OCI-LY7 (cell line): ENCODE data around the gene TMEM95. TPM values are rescaled to one million over a fixed set of nuclear protein-coding genes. Genes with fewer than 3 reads are reported as not detected.

ENCODE experiments used
- BruUV-seq: library from RNA; stranded (reverse); fragments of 400-500 nt; replicated peaks from 2 replicates; lab custom pipeline; 2021; lab: Mats Ljungman, UMichigan
- CTCF ChIA-PET: fragments of 300-600 bp; sonication (Branson Sonifier 250); formaldehyde crosslinking; loops from one replicate; lab custom pipeline; 2022; ENCODE audit warnings: antibody characterized with exemption; ENCODE audit not compliant: unreplicated experiment; lab: Charles Lee
- POLR2A ChIA-PET: fragments of 300-600 bp; sonication (Branson Sonifier 250); formaldehyde crosslinking; loops from one replicate; lab custom pipeline; 2022; ENCODE audit warnings: antibody characterized with exemption; lab: Charles Lee
- DNase-seq: peaks from one replicate; pipeline ENCODE4 v3.0.0-alpha.2; 2015; ENCODE audit warnings: low spot score
- H2AFZ ChIP-seq: fragments of 200-600 bp; sonication (generic), shearing (Covaris generic); 2 replicates; pipeline ENCODE4 v1.6.1; 2014; ENCODE audit warnings: mild to moderate bottlenecking, antibody characterized with exemption, low read length, moderate library complexity
- H3K27ac ChIP-seq: fragments of 200-600 bp; sonication (generic); 2 replicates; pipeline ENCODE4 v1.5.1; 2014; ENCODE audit warnings: mixed run types, low read depth, mild to moderate bottlenecking, moderate library complexity, low read length, inconsistent platforms; ENCODE audit not compliant: poor library complexity, severe bottlenecking
- H3K36me3 ChIP-seq: fragments of 200-600 bp; sonication (generic); 2 replicates; pipeline ENCODE4 v1.6.1; 2014; ENCODE audit warnings: mild to moderate bottlenecking, antibody characterized with exemption, low read length, moderate library complexity, mixed read lengths; ENCODE audit not compliant: insufficient read depth
- H3K4me1 ChIP-seq: fragments of 200-600 bp; sonication (generic); 2 replicates; pipeline ENCODE4 v1.5.1; 2014; ENCODE audit warnings: mild to moderate bottlenecking, low read length; ENCODE audit not compliant: insufficient read depth, poor library complexity, severe bottlenecking
- H3K4me2 ChIP-seq: fragments of 200-600 bp; sonication (generic); 2 replicates; pipeline ENCODE4 v1.6.1; 2014; ENCODE audit warnings: mild to moderate bottlenecking, low read length
- H3K4me3 ChIP-seq: fragments of 200-600 bp; sonication (generic); 2 replicates; pipeline ENCODE4 v1.5.1; 2014; ENCODE audit warnings: mild to moderate bottlenecking, low read depth, low read length; ENCODE audit not compliant: poor library complexity, severe bottlenecking
- H3K79me2 ChIP-seq: fragments of 200-600 bp; sonication (generic); 2 replicates; pipeline ENCODE4 v1.6.1; 2016; ENCODE audit warnings: low read depth, mild to moderate bottlenecking, low read length, moderate library complexity, mixed read lengths; ENCODE audit not compliant: insufficient read depth
- H3K9me2 ChIP-seq: fragments of 200-600 bp; sonication (generic); 2 replicates; pipeline ENCODE4 v1.6.1; 2016; ENCODE audit warnings: mild to moderate bottlenecking, low read length, mixed read lengths; ENCODE audit not compliant: insufficient read depth
- H3K9me3 ChIP-seq: fragments of 200-600 bp; sonication (generic); 2 replicates; pipeline ENCODE4 v1.6.1; 2014; ENCODE audit warnings: mild to moderate bottlenecking, mixed run types, low read length, mixed read lengths
- H4K20me1 ChIP-seq: fragments of 200-600 bp; sonication (generic); 2 replicates; pipeline ENCODE4 v1.6.1; 2014; ENCODE audit warnings: mild to moderate bottlenecking, antibody characterized with exemption, low read length, moderate library complexity, mixed read lengths; ENCODE audit not compliant: insufficient read depth
- EZH2phosphoT487 ChIP-seq: fragments of 200-600 bp; sonication (generic); IDR thresholded peaks from 2 replicates; pipeline ENCODE4 v1.6.1; 2018; ENCODE audit warnings: low read depth, borderline replicate concordance, mild to moderate bottlenecking, mixed run types, antibody characterized with exemption, low read length, moderate library complexity, mixed read lengths
- intact Hi-C: fragments of 100-400 bp; cut with micrococcal nuclease; formaldehyde crosslinking; loops from one replicate; pipeline ENCODE4 v1.10.0; 2022; ENCODE audit not compliant: unreplicated experiment
- total RNA-seq, 2 experiments: library from RNA; depleted of rRNA in 1 of 2; stranded (reverse); fragments of >200 nt in 1 of 2; shearing (Covaris generic) in 1 of 2; gene quantifications; 2 replicates each; pipeline ENCODE4 v1.2.3, GENCODE V29; 2014 to 2022
- TF ChIP-seq, protein P1 (sequence below): fragments of 200-600 bp; sonication (generic); conservative IDR thresholded peaks from 2 replicates; pipeline ENCODE4 v1.5.1; 2014; ENCODE audit warnings: mild to moderate bottlenecking, antibody characterized with exemption, low read length, moderate library complexity, mixed read lengths

Gene TMEM95
- total RNA-seq, 2 experiments from 2014 or later: not detected

DNA sequence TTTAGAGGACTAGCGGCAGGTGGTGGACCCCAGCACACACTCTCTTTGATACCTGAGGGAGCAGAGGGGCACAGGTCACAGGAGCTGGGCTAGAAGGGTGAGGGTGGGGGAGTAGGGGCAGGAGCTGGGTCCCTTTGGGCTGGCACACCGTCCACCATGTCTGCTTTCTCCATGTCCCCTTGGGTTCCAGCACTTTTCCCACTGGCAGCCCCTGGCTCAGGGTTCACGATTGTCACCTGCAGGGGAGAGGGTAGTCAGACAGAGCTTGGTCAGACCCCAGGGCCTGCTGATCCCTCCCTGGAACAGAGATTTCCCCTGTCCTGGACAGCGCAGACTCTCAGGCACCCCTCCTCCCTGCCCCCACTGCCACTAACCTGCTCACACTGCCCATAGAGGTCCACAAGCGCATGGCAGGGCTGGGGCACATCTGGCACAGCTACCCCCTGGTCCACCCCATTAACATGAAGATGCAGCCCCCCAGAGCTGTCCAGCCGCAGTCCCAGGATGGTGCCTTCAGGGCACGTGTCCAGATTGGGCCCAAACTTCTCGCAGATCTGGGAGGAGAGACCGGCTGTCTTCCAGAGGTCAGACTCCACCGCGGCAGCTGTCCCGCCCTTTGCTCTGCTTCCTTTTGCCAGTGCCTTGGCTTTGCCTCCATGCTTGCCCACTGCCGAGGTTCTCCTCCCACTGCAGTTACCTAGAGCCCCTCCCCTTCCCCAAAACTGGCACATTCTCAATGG lies 36.7 kb upstream of the TMEM95 start:
- H3K9me3 ChIP-seq: no peaks in the 10 kb centered on the region
- H3K4me3 ChIP-seq: no peak overlapping the region
- no peak for DNase-seq
- intact Hi-C loops: loop anchor here (5.0 kb wide), 1 partner anchor 34 kb away; the partner anchor contains the start of gene KCTD11
- H2AFZ ChIP-seq: no peak overlapping the region
- ChIA-PET CTCF (no interaction called here), POLR2A (no interaction called here)
- H3K79me2 ChIP-seq: peaks cover 9% of the 10 kb centered on the region; the same call in 1 of the 2 replicates
- BruUV-seq: no TSS peak
- no peak for TF ChIP-seq EZH2phosphoT487
- TF ChIP-seq, protein P1, sequence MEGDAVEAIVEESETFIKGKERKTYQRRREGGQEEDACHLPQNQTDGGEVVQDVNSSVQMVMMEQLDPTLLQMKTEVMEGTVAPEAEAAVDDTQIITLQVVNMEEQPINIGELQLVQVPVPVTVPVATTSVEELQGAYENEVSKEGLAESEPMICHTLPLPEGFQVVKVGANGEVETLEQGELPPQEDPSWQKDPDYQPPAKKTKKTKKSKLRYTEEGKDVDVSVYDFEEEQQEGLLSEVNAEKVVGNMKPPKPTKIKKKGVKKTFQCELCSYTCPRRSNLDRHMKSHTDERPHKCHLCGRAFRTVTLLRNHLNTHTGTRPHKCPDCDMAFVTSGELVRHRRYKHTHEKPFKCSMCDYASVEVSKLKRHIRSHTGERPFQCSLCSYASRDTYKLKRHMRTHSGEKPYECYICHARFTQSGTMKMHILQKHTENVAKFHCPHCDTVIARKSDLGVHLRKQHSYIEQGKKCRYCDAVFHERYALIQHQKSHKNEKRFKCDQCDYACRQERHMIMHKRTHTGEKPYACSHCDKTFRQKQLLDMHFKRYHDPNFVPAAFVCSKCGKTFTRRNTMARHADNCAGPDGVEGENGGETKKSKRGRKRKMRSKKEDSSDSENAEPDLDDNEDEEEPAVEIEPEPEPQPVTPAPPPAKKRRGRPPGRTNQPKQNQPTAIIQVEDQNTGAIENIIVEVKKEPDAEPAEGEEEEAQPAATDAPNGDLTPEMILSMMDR: no peak
- H3K4me1 ChIP-seq: peaks cover 19% of the 10 kb centered on the region
- H3K4me2 ChIP-seq: no peak overlapping the region
- peaks cover 4% of the 10 kb centered on the region; the same call in 1 of the 2 replicates for H4K20me1 ChIP-seq
- peaks cover 84% of the 10 kb centered on the region for H3K36me3 ChIP-seq
- H3K9me2 ChIP-seq: no peaks in the 10 kb centered on the region
- no peak overlapping the region for H3K27ac ChIP-seq

DNA sequence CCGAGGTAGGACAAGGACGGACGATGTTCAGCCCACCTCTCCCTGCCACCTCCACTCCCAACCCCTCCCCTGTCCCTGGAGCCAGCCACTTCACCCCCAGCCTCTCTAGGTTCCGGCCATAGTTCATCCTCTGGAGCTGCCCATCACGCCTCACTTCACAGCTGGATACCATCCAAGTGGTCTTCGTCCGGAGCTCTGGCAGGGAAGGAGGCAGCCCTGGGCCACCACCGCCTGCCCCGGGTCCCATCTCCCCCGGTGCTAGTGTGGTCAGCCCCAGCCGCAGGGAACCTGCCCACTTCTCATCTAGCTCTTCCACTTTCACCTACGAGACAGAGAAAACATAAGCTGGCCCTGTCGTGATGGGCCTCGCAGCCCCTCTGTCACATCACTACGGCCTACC lies 33.5 kb upstream of the TMEM95 start:
- no peak overlapping the region for H3K4me3 ChIP-seq
- H4K20me1 ChIP-seq: no peaks in the 10 kb centered on the region
- peaks cover 88% of the 10 kb centered on the region for H3K36me3 ChIP-seq
- no TSS peak for BruUV-seq
- no peaks in the 10 kb centered on the region for H3K9me3 ChIP-seq
- POLR2A ChIA-PET: interaction anchor here (1.8 kb wide), 1 partner anchor 8 kb away, joined by 3 read pairs; no protein-coding TSS in a partner anchor
- H3K27ac ChIP-seq: no peak overlapping the region
- no peaks in the 10 kb centered on the region for H3K79me2 ChIP-seq
- H2AFZ ChIP-seq: no peak overlapping the region
- H3K9me2 ChIP-seq: no peaks in the 10 kb centered on the region
- intact Hi-C loops: no loop called here
- CTCF ChIA-PET: no interaction called here
- no peak for TF ChIP-seq EZH2phosphoT487
- TF ChIP-seq, protein P1: no peak
- H3K4me1 ChIP-seq: no peaks in the 10 kb centered on the region
- no peak for DNase-seq
- H3K4me2 ChIP-seq: no peak overlapping the region

DNA sequence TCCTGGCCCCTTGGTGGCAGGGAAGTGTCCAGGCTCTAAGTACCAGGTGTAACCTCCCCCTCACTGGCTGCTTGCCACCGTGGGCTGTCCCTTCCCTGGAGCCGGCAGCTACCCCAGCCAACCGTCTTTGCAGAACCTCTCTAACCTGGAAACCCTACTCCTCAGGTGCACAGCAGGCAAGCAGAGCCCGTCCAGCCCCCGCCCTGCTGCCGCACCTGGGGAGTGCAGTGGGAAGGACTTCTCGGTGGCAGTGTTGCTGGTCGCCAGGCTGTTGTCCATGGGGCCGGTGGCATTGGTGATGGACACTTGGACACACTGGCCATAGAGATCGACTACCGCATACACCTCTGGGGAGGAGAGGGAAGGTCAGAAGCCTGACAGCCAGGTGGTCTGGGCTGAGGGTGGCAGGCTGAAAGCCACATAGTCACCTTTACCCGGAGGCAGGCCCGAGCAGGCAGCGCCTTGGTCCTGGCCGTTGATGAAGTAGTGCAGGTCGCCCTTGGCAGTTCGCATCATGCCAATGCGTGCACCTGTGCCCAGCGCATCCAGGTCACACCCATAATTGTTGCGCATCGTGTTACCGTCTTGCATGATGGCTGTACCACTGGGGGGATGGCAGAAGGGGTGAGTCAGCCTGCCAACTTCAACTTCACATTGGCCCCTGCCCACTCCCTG lies 32.3 kb upstream of the TMEM95 start:
- Histone ChIP-seq H3K9me3 (no peaks in the 10 kb centered on the region), H2AFZ (no peak overlapping the region), H3K4me1 (peaks cover 5% of the 10 kb centered on the region), H3K4me3 (no peak overlapping the region), H3K27ac (no peak overlapping the region), H4K20me1 (no peaks in the 10 kb centered on the region), H3K4me2 (no peak overlapping the region), H3K9me2 (no peaks in the 10 kb centered on the region), H3K79me2 (peaks cover under 1% of the 10 kb centered on the region; the same call in 1 of the 2 replicates), H3K36me3 (peaks cover 86% of the 10 kb centered on the region)
- intact Hi-C loops: no loop called here
- ChIA-PET CTCF (no interaction called here), POLR2A (no interaction called here)
- TF ChIP-seq, protein P1: no peak
- no peak for TF ChIP-seq EZH2phosphoT487
- DNase-seq: no peak
- BruUV-seq: no TSS peak
